ENCODE data around the gene STAT5A.

DNA sequence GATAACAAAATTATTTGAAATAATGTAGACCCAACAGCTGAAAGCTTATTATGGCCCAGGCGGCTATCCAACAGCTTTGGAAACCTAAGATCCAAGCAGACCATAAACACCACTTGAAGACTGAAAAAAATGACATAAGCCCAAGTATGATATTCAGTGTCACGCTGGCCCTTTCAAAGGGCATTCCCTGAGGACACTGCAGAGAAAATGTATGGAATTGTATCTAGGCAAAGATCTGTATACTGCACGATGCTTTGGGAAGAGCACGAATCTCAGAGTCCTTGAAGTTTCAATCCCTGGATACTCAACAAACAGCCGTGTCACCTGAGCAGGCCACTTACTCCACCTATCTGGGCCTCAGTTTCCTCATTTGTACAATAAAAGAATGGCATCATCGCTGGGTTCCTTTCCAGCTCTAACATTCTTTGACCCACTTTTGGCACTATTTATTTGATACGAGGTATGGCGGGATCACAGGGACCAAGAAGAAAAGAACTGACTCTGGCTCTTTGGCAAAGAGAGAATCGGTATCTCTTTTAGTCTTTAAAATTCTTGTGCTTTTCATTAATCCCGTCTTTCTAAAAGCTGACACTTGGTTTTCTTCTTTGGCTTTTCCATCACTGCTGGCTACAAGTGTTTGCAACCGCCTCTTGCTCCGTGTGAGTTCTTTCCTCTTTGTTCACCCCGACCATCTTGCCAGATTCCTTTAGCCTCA is 13.3 kb upstream of the STAT5A start:
- TF ChIP-seq, protein P1, sequence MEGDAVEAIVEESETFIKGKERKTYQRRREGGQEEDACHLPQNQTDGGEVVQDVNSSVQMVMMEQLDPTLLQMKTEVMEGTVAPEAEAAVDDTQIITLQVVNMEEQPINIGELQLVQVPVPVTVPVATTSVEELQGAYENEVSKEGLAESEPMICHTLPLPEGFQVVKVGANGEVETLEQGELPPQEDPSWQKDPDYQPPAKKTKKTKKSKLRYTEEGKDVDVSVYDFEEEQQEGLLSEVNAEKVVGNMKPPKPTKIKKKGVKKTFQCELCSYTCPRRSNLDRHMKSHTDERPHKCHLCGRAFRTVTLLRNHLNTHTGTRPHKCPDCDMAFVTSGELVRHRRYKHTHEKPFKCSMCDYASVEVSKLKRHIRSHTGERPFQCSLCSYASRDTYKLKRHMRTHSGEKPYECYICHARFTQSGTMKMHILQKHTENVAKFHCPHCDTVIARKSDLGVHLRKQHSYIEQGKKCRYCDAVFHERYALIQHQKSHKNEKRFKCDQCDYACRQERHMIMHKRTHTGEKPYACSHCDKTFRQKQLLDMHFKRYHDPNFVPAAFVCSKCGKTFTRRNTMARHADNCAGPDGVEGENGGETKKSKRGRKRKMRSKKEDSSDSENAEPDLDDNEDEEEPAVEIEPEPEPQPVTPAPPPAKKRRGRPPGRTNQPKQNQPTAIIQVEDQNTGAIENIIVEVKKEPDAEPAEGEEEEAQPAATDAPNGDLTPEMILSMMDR (conservative IDR thresholded peaks at IDR 0.05) = no peak
- TF ChIP-seq EZH2 (IDR thresholded peaks at IDR 0.05; ENCODE audit: low read depth) = no peak

Measured in PC-9 (cell line).